ENCODE measurements around the gene PHF21A. TPM values are rescaled to one million over a fixed set of nuclear protein-coding genes. Genes with fewer than 3 reads are reported as not detected.

The PHF21A gene
- total and polyA plus RNA-seq, 2 of the 13 experiments (the other 11 are each of a cell fraction or from before 2014, with no cell fraction given) = 4.1 to 34.6 TPM

DNA sequence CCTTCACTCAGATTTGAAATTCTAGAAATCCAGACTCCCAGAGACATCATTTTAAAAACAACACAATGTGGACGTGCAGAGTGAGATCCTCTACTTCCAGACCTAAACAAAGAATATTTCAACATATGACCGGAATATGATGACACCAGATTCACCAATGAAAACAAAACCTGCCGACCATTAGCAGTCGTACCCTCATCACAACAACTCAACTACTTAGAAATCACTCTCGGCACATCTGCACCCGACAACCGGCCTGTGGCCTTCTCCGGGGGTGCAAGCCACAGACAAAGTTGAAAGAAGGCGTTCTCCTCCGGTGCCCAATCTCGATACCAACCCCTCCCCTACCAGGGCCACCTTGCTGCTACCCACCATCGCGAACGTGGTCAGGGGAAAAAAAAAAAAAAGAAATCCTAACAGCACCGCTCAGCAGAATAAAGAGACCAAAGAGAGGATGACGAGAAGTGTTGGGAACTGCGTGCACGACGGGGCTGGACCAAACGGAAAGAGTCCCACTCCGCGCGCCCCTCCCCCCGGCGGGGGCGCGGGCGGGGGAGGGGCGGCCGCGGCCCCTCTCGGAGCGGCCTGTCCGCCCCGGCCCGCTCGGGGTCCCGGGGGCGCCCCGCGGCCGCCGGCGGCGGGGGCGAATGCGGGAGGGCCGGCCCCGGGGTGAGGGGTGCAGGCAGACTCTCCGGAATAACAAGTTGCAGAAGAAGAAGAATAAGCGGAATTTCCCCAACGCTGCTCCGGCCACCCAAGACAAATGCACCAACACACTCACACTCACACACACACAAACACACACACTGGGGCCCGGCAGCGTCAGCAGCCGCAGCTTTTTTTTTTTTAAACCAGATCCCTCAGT is 1.7 kb downstream of the PHF21A start (continued):
- TF ChIP-seq ZNF460 (CRISPR knock-in tag; IDR thresholded peaks at IDR 0.05; ENCODE audit: borderline replicate concordance) (no peak), ZFP37 (CRISPR knock-in tag; IDR thresholded peaks at IDR 0.05; ENCODE audit: borderline replicate concordance) (no peak), ZNF138 (CRISPR knock-in tag; IDR thresholded peaks at IDR 0.05; ENCODE audit: low read depth) (no peak), FOXK1 (CRISPR knock-in tag; IDR thresholded peaks at IDR 0.05; ENCODE audit: borderline replicate concordance, low read depth) (peak; percentile 87), ZSCAN20 (CRISPR knock-in tag; IDR thresholded peaks at IDR 0.05; ENCODE audit: borderline replicate concordance) (no peak), GATAD2A (CRISPR knock-in tag; IDR thresholded peaks at IDR 0.05) (no peak; the same call in 1 of the 2 replicates), FOXJ3 (CRISPR knock-in tag; IDR thresholded peaks at IDR 0.05; ENCODE audit: borderline replicate concordance) (peak; percentile 81; the same call in 1 of the 2 replicates), SAFB2 (CRISPR knock-in tag; IDR thresholded peaks at IDR 0.05; ENCODE audit: borderline replicate concordance, low read depth) (no peak), ETV5 (CRISPR knock-in tag; IDR thresholded peaks at IDR 0.05; ENCODE audit: borderline replicate concordance) (peak; percentile 48; the same call in 1 of the 2 replicates), PHF21A (CRISPR knock-in tag; IDR thresholded peaks at IDR 0.05) (peak; percentile 88), CBX1 (IDR thresholded peaks at IDR 0.05; ENCODE audit: low read depth) (no peak), ZNF333 (CRISPR knock-in tag; IDR thresholded peaks at IDR 0.05; ENCODE audit: borderline replicate concordance) (no peak)
- TF ChIP-seq, protein P1, sequence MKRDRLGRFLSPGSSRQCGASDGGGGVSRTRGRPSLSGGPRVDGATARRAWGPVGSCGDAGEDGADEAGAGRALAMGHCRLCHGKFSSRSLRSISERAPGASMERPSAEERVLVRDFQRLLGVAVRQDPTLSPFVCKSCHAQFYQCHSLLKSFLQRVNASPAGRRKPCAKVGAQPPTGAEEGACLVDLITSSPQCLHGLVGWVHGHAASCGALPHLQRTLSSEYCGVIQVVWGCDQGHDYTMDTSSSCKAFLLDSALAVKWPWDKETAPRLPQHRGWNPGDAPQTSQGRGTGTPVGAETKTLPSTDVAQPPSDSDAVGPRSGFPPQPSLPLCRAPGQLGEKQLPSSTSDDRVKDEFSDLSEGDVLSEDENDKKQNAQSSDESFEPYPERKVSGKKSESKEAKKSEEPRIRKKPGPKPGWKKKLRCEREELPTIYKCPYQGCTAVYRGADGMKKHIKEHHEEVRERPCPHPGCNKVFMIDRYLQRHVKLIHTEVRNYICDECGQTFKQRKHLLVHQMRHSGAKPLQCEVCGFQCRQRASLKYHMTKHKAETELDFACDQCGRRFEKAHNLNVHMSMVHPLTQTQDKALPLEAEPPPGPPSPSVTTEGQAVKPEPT (CRISPR knock-in tag; IDR thresholded peaks at IDR 0.05; ENCODE audit: low read depth) = no peak
- TF ChIP-seq, protein P2, sequence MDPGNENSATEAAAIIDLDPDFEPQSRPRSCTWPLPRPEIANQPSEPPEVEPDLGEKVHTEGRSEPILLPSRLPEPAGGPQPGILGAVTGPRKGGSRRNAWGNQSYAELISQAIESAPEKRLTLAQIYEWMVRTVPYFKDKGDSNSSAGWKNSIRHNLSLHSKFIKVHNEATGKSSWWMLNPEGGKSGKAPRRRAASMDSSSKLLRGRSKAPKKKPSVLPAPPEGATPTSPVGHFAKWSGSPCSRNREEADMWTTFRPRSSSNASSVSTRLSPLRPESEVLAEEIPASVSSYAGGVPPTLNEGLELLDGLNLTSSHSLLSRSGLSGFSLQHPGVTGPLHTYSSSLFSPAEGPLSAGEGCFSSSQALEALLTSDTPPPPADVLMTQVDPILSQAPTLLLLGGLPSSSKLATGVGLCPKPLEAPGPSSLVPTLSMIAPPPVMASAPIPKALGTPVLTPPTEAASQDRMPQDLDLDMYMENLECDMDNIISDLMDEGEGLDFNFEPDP (CRISPR knock-in tag; conservative IDR thresholded peaks at IDR 0.05) = no peak
